SK-N-SH treated with all-trans-retinoic acid at 6 μM for 48 hours (cell line): ENCODE measurements around the gene RIN3.

Source experiments
- ARNTL ChIP-seq: fragments of 450-650 bp; formaldehyde crosslinking; IDR thresholded peaks from 2 replicates; pipeline ENCODE4 v1.5.0; 2020; ENCODE audit warnings: low read depth, mild to moderate bottlenecking, moderate library complexity, borderline replicate concordance
- BACH2 ChIP-seq: fragments of 250-450 bp; sonication (Bioruptor Pico); IDR thresholded peaks from 2 replicates; pipeline ENCODE4 v1.9.0; 2021; ENCODE audit warnings: mild to moderate bottlenecking, borderline replicate concordance
- CSRNP3 ChIP-seq: fragments of 250-450 bp; sonication (Bioruptor Pico); IDR thresholded peaks from 2 replicates; pipeline ENCODE4 v1.5.1; 2021; ENCODE audit warnings: mild to moderate bottlenecking, moderate library complexity
- ISL1 ChIP-seq: fragments of 250-450 bp; sonication (Bioruptor Pico); IDR thresholded peaks from 2 replicates; pipeline ENCODE4 v2.1.2; 2022; ENCODE audit warnings: mild to moderate bottlenecking, moderate library complexity
- RARB ChIP-seq: fragments of 250-450 bp; sonication (Bioruptor Pico); IDR thresholded peaks from 2 replicates; pipeline ENCODE4 v1.8.0; 2021; ENCODE audit warnings: mild to moderate bottlenecking, moderate library complexity
- ZNF70 ChIP-seq: fragments of 450-650 bp; formaldehyde crosslinking; IDR thresholded peaks from 2 replicates; pipeline ENCODE4 v1.5.0; 2020; ENCODE audit warnings: mild to moderate bottlenecking, moderate library complexity

DNA sequence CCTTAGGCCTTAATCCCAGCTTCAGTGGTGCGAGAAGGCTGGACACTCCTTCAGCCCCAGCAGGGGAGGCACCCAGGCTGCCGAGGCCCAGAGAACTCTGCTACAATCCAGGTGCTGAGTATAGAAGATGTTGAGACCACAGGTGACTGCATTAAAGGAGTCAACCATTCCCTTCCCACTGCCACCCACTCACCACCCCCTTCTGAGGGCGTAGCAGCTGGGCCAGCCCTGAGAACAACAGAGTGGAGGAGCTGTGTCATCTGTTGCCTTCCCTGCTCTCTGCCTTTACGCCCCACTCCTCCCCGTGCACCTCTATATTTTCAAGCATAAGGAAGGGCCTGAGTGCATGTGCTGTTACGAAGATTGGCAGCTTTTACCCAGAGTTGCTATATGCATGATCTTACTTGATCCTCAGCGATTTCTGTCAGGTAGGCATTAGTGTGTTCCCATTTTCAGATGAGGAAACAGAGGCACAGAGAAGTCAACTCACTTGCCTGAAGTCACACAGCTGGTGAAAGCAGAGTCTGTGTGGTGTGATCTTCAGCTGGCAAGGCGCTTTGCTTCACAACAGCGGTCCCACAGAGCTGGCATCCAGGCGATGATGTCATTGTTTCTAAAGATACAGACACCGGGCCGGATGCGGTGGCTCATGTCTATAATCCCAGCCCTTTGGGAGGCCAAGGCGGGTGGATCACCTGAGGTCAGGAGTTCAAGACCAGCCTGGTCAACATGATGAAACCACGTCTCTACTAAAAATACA, 46.7 kb downstream of the RIN3 start:
- TF ChIP-seq CSRNP3 (no peak), ARNTL (CRISPR knock-in tag) (no peak), BACH2 (no peak), RARB (CRISPR knock-in tag) (no peak), ISL1 (CRISPR knock-in tag) (no peak), ZNF70 (CRISPR knock-in tag) (no peak)
